Measurements from ENCODE around the gene GPBP1.

The GPBP1 gene

DNA sequence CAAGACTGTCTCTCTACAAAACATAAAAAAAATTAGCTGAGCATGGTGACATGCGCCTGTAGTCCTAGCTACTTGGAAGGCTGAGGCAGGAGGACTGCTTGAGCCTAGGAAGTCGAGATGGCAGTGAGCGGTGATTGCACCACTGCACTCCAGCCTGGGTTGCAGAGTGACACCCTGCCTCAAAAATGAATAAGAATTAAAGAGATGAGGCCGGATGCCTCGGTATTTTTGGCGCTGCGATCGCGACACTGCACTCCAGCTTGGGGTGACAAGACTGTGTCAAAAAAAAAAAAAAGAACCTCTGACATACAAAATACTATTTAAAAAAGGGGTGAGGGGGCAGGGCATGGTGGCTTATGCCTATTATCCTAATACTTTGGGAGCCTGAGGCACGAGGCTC, 7.3 kb downstream of the GPBP1 start:
- Histone ChIP-seq H3K9ac (ENCODE audit: low read length) (no peak overlapping the region), H3K4me3 (ENCODE audit: low read length) (no peak overlapping the region), H2AFZ (ENCODE audit: low read length) (no peak overlapping the region), H3K9me2 (replicated peaks; ENCODE audit: insufficient read depth, low read length) (no peaks in the 10 kb centered on the region), H3K27me3 (replicated peaks; ENCODE audit: insufficient read depth, low read length) (no peaks in the 10 kb centered on the region), H3K4me1 (ENCODE audit: low read length) (peaks cover 19% of the 10 kb centered on the region), H3K27ac (ENCODE audit: low read length) (no peak overlapping the region), H3K36me3 (replicated peaks; ENCODE audit: insufficient read depth, low read length) (peaks cover 16% of the 10 kb centered on the region; the same call in 1 of the 2 replicates), H3K4me2 (ENCODE audit: low read depth, low read length) (no peak overlapping the region), H4K20me1 (ENCODE audit: insufficient read depth, low read length) (peaks cover 78% of the 10 kb centered on the region), H3K9me3 (replicated peaks; ENCODE audit: insufficient read depth, low read length) (no peaks in the 10 kb centered on the region), H3F3A (ENCODE audit: insufficient read depth, low read length) (peaks cover 10% of the 10 kb centered on the region), H3K79me2 (ENCODE audit: low read length) (peaks cover 100% of the 10 kb centered on the region)
- DNase-seq, result no peak
- TF ChIP-seq EZH2 (optimal IDR thresholded peaks at IDR 0.05; ENCODE audit: low read depth, low read length) (no peak), EZH2phosphoT487 (IDR thresholded peaks at IDR 0.05; ENCODE audit: low read length) (no peak), CTCF (IDR thresholded peaks at IDR 0.05; ENCODE audit: low read length) (no peak)

GRCh38 chr5:57184322-57184721, 10.5 kb downstream of the GPBP1 start:
- H3K9me2 ChIP-seq (replicated peaks; ENCODE audit: insufficient read depth, low read length), result no peaks in the 10 kb centered on the region
- H3K27ac ChIP-seq (ENCODE audit: low read length), result no peak overlapping the region
- H3K9ac ChIP-seq (ENCODE audit: low read length), result no peak overlapping the region
- TF ChIP-seq EZH2phosphoT487 (IDR thresholded peaks at IDR 0.05; ENCODE audit: low read length), result no peak
- TF ChIP-seq CTCF (IDR thresholded peaks at IDR 0.05; ENCODE audit: low read length), result no peak
- no peak for TF ChIP-seq EZH2 (optimal IDR thresholded peaks at IDR 0.05; ENCODE audit: low read depth, low read length)
- peaks cover 10% of the 10 kb centered on the region for H3K4me1 ChIP-seq (ENCODE audit: low read length)
- no peak overlapping the region for H2AFZ ChIP-seq (ENCODE audit: low read length)
- H3K4me3 ChIP-seq (ENCODE audit: low read length), result no peak overlapping the region
- H3K4me2 ChIP-seq (ENCODE audit: low read depth, low read length), result no peak overlapping the region
- peaks cover 13% of the 10 kb centered on the region; the same call in 1 of the 2 replicates for H3K36me3 ChIP-seq (replicated peaks; ENCODE audit: insufficient read depth, low read length)
- no peaks in the 10 kb centered on the region for H3K27me3 ChIP-seq (replicated peaks; ENCODE audit: insufficient read depth, low read length)
- H3F3A ChIP-seq (ENCODE audit: insufficient read depth, low read length), result no peaks in the 10 kb centered on the region
- DNase-seq, result peak; percentile 6
- H4K20me1 ChIP-seq (ENCODE audit: insufficient read depth, low read length), result peaks cover 82% of the 10 kb centered on the region
- H3K79me2 ChIP-seq (ENCODE audit: low read length), result peaks cover 100% of the 10 kb centered on the region
- no peaks in the 10 kb centered on the region for H3K9me3 ChIP-seq (replicated peaks; ENCODE audit: insufficient read depth, low read length)

DNA sequence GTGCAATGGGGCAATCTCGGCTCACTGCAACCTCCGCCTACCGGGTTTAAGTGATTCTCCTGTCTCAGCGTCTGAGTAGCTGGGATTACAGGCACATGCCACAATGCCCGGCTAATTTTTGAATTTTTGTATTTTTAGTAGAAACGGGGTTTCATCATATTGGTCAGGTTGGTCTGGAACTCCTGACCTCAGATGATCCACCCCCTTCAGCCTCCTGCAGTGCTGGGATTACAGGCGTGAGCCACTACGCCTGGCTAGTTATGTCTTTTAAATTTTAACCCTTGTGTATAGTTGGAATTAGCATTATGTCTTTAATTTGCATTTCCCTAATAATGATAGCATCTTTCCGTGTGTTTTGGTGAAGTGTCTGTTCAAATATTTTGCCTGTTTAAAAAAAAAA, 11.5 kb downstream of the GPBP1 start:
- H3K4me3 ChIP-seq (ENCODE audit: low read length), result no peak overlapping the region
- H3K4me1 ChIP-seq (ENCODE audit: low read length), result peaks cover 3% of the 10 kb centered on the region
- no peak overlapping the region for H3K27ac ChIP-seq (ENCODE audit: low read length)
- no peak overlapping the region for H3K4me2 ChIP-seq (ENCODE audit: low read depth, low read length)
- no peaks in the 10 kb centered on the region for H3K9me2 ChIP-seq (replicated peaks; ENCODE audit: insufficient read depth, low read length)
- H4K20me1 ChIP-seq (ENCODE audit: insufficient read depth, low read length), result peaks cover 80% of the 10 kb centered on the region
- no peak for DNase-seq
- no peaks in the 10 kb centered on the region for H3K27me3 ChIP-seq (replicated peaks; ENCODE audit: insufficient read depth, low read length)
- peaks cover 13% of the 10 kb centered on the region; the same call in 1 of the 2 replicates for H3K36me3 ChIP-seq (replicated peaks; ENCODE audit: insufficient read depth, low read length)
- no peak overlapping the region for H3K9ac ChIP-seq (ENCODE audit: low read length)
- H3K79me2 ChIP-seq (ENCODE audit: low read length), result peaks cover 100% of the 10 kb centered on the region
- H2AFZ ChIP-seq (ENCODE audit: low read length), result no peak overlapping the region
- TF ChIP-seq EZH2 (optimal IDR thresholded peaks at IDR 0.05; ENCODE audit: low read depth, low read length) (no peak), CTCF (IDR thresholded peaks at IDR 0.05; ENCODE audit: low read length) (no peak), EZH2phosphoT487 (IDR thresholded peaks at IDR 0.05; ENCODE audit: low read length) (no peak)
- no peaks in the 10 kb centered on the region for H3F3A ChIP-seq (ENCODE audit: insufficient read depth, low read length)
- no peaks in the 10 kb centered on the region for H3K9me3 ChIP-seq (replicated peaks; ENCODE audit: insufficient read depth, low read length)
